ENCODE results near the gene KRT83.
"Not testable (repeated sequence)": the region's sequence is repeated elsewhere in the genome, so short reads cannot be mapped to it uniquely, and the experiment has no call there.

The KRT83 gene

DNA sequence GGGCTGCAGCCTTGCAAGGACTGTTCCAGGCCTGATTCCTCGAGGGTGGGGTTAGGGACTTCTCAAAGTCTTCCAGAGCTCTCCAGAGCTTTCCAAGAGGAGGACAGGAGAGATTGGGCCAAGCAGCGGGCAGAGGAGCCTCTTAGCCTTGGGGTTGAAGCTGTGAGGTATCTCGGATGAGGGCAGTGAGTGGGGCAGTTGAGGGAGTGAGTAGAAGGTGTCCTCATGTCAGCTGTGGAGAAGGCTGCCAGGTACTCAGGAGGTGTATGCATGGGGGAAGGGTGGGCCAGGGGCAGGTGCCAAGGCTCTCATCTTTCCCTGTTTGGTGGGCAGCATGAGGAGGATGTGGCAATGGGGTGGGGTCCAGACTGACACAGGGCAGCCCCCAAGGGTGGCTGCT is 7.7 kb downstream of the KRT83 start:
- in situ Hi-C loops (cut with MboI; ENCODE audit: low sequenced_read_pairs), result no loop called here

DNA sequence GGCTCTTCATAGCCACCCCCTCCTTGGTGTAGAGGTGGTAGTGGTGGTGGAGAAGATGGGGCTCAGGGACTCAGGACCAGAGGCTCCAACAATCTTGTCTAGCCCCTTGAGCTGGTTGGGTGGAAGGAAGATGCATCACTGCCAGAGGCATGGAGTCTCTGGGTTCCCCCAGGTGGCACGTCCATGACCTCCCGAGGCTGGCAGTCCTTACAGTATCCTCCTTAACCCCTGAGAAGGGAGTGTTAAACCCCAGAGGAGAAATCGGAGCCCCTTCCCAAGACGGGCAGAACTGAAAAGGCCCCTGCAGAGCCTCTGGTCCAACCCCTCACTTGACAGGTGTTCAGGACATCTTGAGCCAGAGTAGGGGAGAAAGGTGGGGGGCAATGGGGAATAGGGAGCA is 9.1 kb downstream of the KRT83 start:
- in situ Hi-C loops (cut with MboI; ENCODE audit: low sequenced_read_pairs), result no loop called here

DNA sequence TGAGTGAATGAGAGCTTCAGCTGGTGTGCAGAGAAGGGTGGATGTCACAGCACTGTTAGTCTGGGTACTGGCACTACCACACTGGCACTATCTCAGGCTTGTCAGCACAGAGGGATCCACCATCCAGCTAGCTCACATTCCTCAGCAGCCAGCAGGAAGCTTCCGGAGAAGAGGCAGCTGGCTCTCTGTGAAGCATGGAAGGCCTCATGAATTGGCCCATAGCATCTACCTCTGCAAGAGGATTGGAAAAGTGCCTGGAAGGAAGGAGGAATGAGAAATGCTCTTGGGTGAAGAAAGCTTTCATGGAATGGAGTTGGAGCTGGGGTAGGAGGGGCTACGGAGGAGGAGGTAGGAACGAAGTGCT is 9.9 kb downstream of the KRT83 start:
- in situ Hi-C loops (cut with MboI; ENCODE audit: low sequenced_read_pairs), result no loop called here

DNA sequence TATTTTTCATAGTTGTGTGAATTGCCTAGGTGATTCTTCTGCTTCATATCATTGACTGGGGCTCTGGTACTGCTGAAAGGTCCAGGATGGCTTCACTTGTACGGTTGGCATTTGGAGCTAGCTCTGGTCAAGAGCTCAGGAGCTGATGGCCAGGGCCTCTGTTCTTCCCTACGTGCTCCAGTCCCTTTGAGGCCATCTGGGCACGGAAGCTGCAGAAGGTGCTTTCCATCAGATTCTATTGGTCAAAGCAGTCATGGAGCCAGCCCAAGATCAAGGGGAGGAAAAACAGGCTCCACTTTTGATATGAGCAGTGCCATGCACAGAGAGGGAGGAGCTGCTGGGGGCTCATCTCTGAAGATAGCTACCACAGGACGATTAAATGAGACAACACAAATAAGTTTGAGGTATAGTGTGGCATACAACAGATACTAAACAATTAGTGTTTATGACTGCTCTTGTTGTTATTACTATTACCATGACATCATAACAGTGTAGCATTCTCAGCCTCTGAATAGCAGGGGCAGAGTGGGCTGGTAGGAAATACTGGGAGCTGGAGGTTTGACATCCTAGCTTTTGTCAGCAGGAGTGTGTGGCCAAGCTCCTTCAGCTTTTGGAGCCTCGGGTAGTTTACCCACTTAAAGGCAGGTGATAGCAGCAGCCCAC is 10.4 kb downstream of the KRT83 start:
- in situ Hi-C loops (cut with MboI; ENCODE audit: low sequenced_read_pairs), result no loop called here

DNA sequence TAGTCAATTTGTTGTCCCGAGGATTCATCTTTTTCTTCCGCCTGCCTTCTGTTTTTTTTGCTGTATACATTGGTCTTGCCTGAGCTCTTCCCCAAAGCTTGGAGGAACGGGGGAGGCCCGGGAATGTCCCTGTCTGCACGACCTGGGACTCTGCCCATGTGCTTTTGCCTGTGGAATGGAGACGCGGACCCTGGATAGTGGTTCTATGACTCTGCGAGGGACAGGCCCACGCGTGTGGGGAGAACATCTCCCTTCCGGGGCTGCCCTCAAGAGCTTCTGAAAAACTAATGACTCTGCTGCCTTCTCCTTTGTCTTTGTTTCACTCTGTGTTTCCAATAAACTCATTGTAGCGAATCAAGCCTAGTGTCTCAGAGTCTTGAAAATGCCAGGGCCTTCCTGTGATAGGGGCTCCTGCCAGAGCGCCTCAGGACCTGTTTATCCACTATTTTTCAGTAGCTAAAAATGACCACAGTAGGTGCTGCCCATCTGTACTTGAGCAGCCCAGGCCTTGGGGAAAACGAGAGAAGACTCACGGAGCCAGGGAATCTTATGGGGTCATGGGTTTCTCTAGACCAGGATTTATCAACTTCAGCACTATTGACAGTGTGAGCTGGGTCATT is 12.3 kb downstream of the KRT83 start:
- in situ Hi-C loops (cut with MboI; ENCODE audit: low sequenced_read_pairs), result no loop called here

DNA sequence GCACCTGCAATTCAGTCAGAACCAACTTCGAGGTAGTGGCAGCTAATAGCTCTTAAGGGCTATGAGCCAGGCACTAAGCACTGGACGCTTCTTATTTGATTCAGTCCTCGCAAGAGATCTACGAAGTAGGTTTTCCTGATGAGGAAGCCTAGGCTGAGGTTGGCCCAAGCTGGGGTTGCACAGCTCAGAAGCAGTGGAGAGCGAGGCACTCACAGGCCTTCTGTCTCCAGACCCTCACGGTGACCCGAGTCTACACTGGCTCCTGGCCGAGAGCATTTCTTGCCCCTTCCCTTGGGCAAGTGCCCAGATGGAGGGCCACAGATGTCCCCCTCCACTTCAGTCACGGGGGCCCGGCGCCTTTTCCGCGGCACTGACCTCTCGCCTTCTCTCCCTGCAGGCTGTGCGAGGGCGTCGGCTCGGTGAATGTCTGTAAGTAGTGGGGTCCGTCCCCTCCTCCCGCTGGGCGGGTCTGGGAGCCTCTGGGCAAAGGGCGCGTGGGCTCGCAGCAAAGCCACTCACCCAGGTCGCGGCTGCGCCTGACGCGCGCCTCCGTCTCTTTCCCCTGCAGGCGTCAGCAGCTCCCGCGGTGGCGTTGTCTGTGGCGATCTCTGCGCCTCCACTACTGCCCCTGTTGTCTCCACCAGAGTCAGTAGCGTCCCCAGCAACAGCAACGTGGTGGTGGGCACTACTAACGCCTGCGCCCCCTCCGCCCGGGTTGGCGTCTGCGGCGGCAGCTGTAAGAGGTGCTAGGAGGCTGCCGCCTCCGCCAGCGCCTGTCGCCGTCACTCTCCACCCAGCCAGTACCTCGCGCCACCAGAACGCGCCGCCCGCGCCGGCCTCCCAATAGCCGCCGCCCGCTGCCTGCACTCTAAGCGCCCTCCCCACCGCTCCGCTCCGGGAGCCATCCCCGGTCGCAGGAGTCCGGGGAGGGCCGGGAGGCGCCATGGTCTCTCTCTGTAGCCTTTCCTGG is 13.1 kb downstream of the KRT83 start:
- in situ Hi-C loops (cut with MboI; ENCODE audit: low sequenced_read_pairs), result no loop called here

DNA sequence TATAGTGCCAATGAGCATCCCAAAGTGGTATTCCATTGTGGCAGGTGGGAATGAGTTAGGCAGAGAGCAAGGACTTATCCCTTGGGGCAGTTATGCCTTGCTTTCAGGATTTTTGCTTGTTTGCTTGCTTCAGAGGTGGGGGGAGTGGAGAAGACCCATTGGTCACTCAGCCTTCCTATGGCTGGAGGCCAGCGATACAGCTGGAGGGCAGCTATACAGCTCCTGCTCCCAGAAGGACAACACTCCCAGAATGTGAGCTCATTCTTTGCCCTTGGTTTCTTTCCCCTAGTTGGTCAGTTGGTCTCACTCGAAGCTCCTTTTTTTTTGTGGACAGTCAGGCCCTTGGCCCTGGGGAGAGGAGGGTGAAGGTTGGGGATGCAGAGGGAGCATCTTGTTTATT is 14.5 kb downstream of the KRT83 start:
- in situ Hi-C loops (cut with MboI; ENCODE audit: low sequenced_read_pairs), result no loop called here

DNA sequence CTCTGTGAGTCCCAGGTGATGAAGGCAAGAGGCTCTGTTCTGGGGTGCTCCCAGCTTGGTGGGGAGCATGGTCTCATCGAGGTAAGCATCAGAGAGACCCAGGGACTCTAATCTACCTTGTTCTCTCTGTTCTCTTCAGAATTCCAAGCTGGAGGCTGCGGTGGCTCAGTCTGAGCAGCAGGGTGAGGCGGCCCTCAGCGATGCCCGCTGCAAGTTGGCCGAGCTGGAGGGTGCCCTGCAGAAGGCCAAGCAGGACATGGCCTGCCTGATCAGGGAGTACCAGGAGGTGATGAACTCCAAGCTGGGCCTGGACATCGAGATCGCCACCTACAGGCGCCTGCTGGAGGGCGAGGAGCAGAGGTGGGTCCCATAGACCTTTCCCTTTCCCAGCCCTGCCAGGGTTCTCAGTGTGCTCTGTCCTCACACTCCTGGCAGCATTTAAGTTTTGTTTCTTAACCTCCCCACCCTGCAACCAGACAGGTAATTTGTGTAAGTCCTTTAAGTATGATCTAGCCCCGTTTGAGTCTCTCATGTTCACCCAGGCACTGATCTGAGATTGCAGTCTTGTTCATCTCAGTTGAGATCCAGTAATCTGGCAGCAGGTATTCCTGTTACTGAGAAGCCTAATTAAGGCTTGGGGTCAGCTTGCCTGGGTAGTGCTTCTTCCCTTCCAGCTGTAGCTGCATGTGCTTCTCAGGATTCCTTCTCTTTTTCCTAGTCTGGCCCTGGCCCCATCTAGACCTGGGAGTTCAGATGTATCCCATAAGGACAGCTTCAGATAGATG is 15.1 kb downstream of the KRT83 start:
- in situ Hi-C loops (cut with MboI; ENCODE audit: low sequenced_read_pairs), result no loop called here

DNA sequence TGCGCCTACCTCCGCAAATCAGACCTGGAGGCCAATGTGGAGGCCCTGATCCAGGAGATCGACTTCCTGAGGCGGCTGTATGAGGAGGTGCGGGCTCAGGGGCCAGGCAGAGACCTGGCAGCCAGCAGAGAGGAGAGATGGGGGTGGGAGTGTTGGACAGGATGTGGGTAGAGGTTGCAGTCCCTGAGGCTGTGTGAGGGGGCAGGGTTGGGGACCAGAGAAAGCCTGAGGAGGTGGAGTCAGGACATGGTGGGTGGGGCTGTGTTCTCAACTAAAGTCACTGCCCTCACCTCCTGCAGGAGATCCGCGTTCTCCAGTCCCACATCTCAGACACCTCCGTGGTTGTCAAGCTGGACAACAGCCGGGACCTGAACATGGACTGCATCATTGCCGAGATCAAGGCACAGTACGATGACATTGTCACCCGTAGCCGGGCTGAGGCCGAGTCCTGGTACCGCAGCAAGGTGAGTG is 16.2 kb downstream of the KRT83 start:
- in situ Hi-C loops (cut with MboI; ENCODE audit: low sequenced_read_pairs), result not testable (repeated sequence)

DNA sequence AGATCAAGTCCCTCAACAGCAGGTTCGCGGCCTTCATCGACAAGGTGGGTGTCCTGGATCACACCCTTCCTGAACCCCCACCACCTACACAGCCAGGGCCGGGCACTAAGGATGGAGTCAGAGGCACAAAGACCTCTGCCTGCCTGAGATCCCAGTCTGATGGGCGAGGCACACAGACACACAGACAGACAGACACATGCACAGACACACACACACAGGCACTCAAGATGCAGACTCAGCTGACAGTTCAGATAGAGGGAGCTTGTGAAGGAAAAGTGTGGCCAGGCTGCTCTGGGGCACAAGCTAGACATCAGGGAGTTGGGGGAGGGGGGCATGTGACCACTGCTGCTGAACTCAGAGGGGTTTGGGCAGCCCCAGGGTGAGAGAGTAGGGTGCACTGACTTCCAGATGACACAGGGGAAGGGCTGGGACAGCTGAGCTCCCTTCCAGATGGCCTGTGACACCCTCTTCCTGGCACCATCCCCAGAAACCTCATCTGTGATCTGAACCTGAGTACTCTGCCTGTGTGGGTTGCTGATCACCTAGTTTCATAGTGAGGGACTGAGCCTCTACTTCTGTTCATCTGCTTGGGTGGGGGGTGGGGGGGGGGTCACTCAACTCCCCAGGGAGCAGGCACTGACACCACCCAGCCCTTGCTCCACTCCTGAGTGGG is 18.8 kb downstream of the KRT83 start:
- in situ Hi-C loops (cut with MboI; ENCODE audit: low sequenced_read_pairs), result not testable (repeated sequence)

DNA sequence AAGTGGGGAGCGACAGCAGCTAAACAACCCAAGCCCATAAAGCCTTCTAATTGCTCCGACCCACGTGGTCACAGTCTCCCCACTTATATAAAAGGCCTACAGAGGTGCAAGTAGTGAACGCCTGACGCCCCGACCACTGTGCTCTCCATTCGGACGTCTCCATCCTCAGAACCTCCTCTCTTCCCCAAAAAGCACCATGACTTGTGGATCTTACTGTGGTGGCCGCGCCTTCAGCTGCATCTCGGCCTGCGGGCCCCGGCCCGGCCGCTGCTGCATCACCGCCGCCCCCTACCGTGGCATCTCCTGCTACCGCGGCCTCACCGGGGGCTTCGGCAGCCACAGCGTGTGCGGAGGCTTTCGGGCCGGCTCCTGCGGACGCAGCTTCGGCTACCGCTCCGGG is 19.5 kb downstream of the KRT83 start:
- in situ Hi-C loops (cut with MboI; ENCODE audit: low sequenced_read_pairs), result not testable (repeated sequence)

DNA sequence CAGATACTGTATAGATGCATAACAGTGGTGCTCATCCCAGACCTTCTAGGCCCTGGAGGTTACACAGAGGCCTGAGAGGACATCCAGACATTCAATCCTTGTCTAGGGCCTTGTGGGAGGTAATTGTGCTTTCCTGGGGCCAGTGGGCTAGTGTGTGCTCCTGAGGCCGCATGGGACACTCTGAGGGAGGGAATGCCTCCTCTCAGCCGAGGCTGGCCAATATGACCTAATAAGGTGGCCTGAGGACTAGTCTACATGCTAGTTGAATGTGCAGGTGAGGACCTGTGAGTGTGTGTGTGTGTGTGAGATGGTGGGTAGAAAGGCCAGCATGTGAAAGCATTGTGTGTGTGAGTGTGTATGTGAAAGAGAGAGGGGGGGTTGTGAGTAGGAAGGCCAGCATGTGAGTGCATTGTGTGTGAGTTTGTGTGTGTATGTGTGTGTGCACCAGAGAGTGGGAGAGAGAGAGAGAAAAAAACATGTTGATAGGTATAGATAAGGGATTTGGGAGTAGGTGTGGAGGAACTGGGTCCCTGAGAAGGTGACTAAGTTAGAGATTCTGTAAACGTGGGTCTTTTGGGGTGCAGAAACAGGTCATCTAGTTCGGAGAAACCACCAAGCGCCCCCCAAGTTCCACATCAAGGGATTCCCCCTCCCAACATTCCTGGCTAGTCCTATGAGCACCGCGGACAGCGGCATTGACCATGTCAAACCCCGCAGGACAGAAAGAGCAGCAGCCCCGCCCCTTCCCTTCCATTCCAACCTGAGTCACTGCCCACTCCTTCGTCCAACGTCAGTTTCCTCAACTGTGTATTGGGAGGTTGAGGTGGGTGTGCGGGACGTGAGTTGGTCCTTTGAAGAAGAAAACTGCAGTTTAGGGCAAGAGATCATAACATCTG is 20.2 kb downstream of the KRT83 start:
- in situ Hi-C loops (cut with MboI; ENCODE audit: low sequenced_read_pairs), result no loop called here

DNA sequence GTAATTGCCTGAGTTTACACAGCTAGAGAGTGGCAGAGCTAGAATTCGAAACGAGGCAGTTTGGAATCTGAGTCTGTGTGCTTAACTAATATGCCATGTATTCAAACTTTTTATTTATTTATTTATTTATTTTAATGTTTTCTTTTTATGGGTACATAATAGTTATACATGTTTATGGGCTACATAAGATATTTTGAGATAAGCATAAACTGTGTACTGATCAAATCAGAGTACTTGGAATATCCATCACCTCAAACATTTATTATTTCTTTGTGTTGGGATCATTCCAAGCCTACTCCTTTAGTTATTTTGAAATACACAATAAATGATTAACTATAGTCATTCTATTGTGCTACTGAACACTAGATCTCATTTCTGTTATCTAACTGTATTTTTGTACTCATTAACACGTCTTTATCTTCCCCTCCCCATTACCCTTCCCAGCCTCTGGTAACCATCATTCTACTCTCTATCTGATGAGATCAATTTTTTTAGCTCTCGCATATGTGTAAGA is 22.5 kb downstream of the KRT83 start:
- in situ Hi-C loops (cut with MboI; ENCODE audit: low sequenced_read_pairs), result no loop called here

DNA sequence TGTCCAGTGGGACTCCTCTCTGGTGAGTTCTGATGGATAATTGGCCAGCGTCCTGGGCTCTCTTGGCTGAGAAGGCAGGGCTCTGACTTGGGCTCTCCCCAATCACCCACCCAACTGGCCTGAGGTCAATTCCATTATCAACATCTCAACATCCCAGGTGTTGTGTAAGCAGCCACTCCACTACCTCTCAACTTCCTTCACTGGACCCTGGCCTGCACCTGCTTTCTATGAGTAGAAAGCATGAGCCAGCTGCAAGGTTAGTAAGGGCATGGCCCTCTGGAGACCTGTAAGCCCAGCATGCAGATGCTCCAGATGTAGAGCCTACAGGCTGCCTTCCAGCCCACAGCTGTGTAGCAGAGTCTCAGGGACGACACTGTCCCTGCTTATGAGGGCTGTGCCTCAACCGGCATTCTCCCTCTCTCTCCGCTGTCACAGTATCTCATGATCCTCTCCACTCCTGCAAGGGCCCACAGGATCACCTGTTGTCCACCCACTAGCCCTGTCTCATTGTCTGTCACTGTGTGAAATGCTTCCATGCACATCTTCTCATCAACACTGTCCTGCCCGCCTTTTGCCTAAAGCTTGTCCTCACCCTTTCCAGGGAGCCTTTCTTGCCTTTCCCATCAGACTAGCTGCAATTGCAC is 24.5 kb downstream of the KRT83 start:
- in situ Hi-C loops (cut with MboI; ENCODE audit: low sequenced_read_pairs), result no loop called here

DNA sequence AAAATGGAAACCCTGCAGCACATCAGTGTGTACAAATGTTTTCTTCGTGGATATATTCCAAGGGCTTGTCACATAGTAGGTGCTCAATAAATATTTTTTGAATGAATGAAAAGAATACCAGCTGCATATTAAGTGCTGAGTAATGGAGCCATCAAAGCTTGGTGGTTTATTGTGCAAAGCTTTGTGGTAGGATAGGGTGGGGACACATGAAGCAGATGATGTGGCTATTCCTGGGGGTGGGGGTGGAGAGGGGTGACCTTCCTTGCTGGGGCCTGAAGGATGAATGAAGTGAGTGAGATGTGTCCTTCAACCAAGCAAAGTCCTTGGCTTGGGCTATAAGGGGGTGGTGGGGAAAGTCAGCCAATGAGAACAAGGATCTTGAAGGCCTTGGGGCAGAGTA is 25.5 kb downstream of the KRT83 start:
- in situ Hi-C loops (cut with MboI; ENCODE audit: low sequenced_read_pairs), result no loop called here

DNA sequence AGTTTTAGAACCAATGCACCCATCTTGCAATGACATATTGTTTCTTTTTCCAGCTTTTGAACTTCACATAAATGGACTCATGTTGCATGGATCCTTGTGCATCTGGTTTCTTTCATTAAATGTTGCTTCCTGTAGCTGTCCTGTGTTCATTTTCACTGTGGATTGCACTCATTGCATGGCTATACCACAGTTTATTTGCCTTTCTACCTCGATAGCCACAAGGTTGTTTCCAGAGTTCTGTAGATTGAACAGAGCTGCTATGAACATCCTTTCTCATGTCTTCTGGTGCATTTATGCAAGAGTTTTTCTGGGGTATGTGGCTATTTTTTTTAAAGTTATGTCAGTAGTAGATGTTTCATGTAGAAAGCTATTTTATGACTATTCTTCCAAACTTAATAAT is 26.4 kb downstream of the KRT83 start:
- in situ Hi-C loops (cut with MboI; ENCODE audit: low sequenced_read_pairs), result no loop called here

DNA sequence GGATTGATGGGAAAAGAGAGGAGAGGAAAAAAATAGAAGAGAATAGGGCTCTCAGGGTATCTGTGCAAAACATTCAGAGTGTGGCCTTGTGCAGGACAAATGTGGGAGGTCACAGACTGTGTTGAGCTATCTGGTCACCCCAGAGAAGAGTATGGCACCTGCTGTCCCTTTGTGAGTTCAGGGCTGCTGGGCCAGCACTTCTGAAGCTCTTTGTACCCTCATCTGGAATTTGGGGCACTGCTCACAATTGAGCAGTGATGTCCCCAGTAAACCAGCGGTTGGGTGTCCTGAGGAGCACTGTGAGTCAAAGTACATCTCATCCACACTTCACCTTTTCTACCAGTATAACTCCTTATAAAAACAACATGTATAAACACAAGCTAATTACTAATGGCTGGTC is 27.3 kb downstream of the KRT83 start:
- in situ Hi-C loops (cut with MboI; ENCODE audit: low sequenced_read_pairs), result no loop called here

DNA sequence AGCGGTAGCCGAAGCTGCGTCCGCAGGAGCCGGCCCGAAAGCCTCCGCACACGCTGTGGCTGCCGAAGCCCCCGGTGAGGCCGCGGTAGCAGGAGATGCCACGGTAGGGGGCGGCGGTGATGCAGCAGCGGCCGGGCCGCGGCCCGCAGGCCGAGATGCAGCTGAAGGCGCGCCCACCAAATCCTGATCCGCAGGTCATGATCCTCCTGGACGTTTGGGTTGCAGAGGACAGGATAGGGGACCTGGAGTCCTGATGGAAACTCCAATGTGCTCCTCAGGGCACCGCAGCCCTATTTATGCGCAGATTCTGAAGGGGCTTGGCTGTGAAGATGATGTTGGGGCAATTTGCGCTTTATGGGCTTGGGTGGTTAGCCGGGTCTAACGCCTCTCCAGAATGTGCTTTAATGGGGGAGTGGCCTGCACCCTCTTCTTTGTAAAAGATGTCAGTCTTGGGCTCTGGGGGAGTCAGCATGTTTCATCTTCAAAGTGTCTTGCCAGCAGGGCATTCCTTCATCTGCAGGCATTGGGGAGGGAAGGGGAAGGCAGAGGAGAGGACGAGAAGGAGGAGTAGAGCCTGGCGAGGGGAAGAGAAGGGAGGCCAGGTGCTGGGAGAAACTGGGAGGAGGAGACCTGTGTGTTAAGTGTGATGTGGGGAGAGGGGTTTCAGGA is 29.8 kb downstream of the KRT83 start, which contains the start of gene KRT81:
Gene KRT81, minus strand, starts transcription at position 268 of the 669 bp plus-strand sequence. Its CDS starts 69 bp downstream, at position 199.
- in situ Hi-C loops (cut with MboI; ENCODE audit: low sequenced_read_pairs), result no loop called here

Data from HL-60/S4 treated with phorbol 12-myristate 13-acetate at 8.2 ng/mL for 4 days and 3 days (cell line).